ENCODE measurements around the gene DNM3. TPM values are rescaled to one million over a fixed set of nuclear protein-coding genes. Genes with fewer than 3 reads are reported as not detected.

Gene DNM3
- total RNA-seq, 2 experiments from 2014 or later = 0.93 to 1.2 TPM

- peaks cover 4% of the 10 kb centered on the region for H3K9me3 Mint-ChIP-seq
- no peaks in the 10 kb centered on the region for H3K36me3 Mint-ChIP-seq
- no peak overlapping the region for H3K4me3 Mint-ChIP-seq
- ChIA-PET CTCF (no interaction called here), POLR2A (no interaction called here)
- H3K27me3 Mint-ChIP-seq = peaks cover 4% of the 10 kb centered on the region
- no peaks in the 10 kb centered on the region for H3K4me1 Mint-ChIP-seq (ENCODE audit: low read depth)
- intact Hi-C loops (cut with micrococcal nuclease) = no loop called here
- no peak overlapping the region for H3K27ac Mint-ChIP-seq
- DNase-seq = no peak
Measured at GRCh38 chr1:171852272-171852671, 11.0 kb downstream of the DNM3 start.

- H3K9me3 Mint-ChIP-seq = peaks cover 7% of the 10 kb centered on the region
Measured at GRCh38 chr1:171855381-171855780, 14.1 kb downstream of the DNM3 start.

GRCh38 chr1:171858696-171859095 is 17.4 kb downstream of the DNM3 start:
- peaks cover 9% of the 10 kb centered on the region for H3K27me3 Mint-ChIP-seq
- peaks cover 3% of the 10 kb centered on the region for H3K36me3 Mint-ChIP-seq
- H3K4me3 Mint-ChIP-seq = no peak overlapping the region
- CTCF ChIA-PET = no interaction called here
- no peak overlapping the region for H3K27ac Mint-ChIP-seq
- intact Hi-C loops (cut with micrococcal nuclease) = no loop called here
- POLR2A ChIA-PET = no interaction called here
- no peaks in the 10 kb centered on the region for H3K4me1 Mint-ChIP-seq (ENCODE audit: low read depth)
- no peak for DNase-seq
- H3K9me3 Mint-ChIP-seq = peaks cover 7% of the 10 kb centered on the region

More at GRCh38 chr1:171855381-171855780, 14.1 kb downstream of the DNM3 start:
- Mint-ChIP-seq H3K4me1 (ENCODE audit: low read depth) (no peaks in the 10 kb centered on the region), H3K36me3 (peaks cover 3% of the 10 kb centered on the region), H3K27me3 (peaks cover 4% of the 10 kb centered on the region), H3K27ac (no peak overlapping the region), H3K4me3 (no peak overlapping the region)
- CTCF ChIA-PET = no interaction called here
- no peak for DNase-seq
- POLR2A ChIA-PET = no interaction called here
- intact Hi-C loops (cut with micrococcal nuclease) = no loop called here

- DNase-seq = no peak
- Mint-ChIP-seq H3K4me3 (no peak overlapping the region), H3K36me3 (peaks cover 3% of the 10 kb centered on the region), H3K4me1 (ENCODE audit: low read depth) (no peaks in the 10 kb centered on the region), H3K27me3 (peaks cover 9% of the 10 kb centered on the region), H3K27ac (no peak overlapping the region), H3K9me3 (peaks cover 7% of the 10 kb centered on the region)
- intact Hi-C loops (cut with micrococcal nuclease) = no loop called here
- ChIA-PET CTCF (no interaction called here), POLR2A (no interaction called here)
Measured at GRCh38 chr1:171860696-171861095, 19.4 kb downstream of the DNM3 start.

- Mint-ChIP-seq H3K36me3 (peaks cover 3% of the 10 kb centered on the region), H3K9me3 (no peaks in the 10 kb centered on the region), H3K27me3 (peaks cover 5% of the 10 kb centered on the region), H3K27ac (no peak overlapping the region), H3K4me1 (ENCODE audit: low read depth) (no peaks in the 10 kb centered on the region), H3K4me3 (no peak overlapping the region)
- no peak for DNase-seq
- ChIA-PET CTCF (no interaction called here), POLR2A (no interaction called here)
- intact Hi-C loops (cut with micrococcal nuclease) = no loop called here
Measured at GRCh38 chr1:171863531-171863930, 22.2 kb downstream of the DNM3 start.

GRCh38 chr1:171864308-171864707 is 23.0 kb downstream of the DNM3 start:
- no peak overlapping the region for H3K4me3 Mint-ChIP-seq
- POLR2A ChIA-PET = no interaction called here
- H3K27ac Mint-ChIP-seq = no peak overlapping the region
- H3K4me1 Mint-ChIP-seq (ENCODE audit: low read depth) = no peaks in the 10 kb centered on the region
- no peak for DNase-seq
- peaks cover 5% of the 10 kb centered on the region for H3K27me3 Mint-ChIP-seq
- intact Hi-C loops (cut with micrococcal nuclease) = no loop called here
- CTCF ChIA-PET = no interaction called here
- no peaks in the 10 kb centered on the region for H3K9me3 Mint-ChIP-seq
- no peaks in the 10 kb centered on the region for H3K36me3 Mint-ChIP-seq

GRCh38 chr1:171865106-171865505 is 23.8 kb downstream of the DNM3 start:
- Mint-ChIP-seq H3K9me3 (no peaks in the 10 kb centered on the region), H3K4me1 (ENCODE audit: low read depth) (no peaks in the 10 kb centered on the region), H3K27me3 (peaks cover 5% of the 10 kb centered on the region), H3K27ac (no peak overlapping the region), H3K4me3 (no peak overlapping the region), H3K36me3 (no peaks in the 10 kb centered on the region)
- intact Hi-C loops (cut with micrococcal nuclease) = no loop called here
- POLR2A ChIA-PET = no interaction called here
- no peak for DNase-seq
- CTCF ChIA-PET = no interaction called here

- intact Hi-C loops (cut with micrococcal nuclease) = no loop called here
- H3K9me3 Mint-ChIP-seq = no peaks in the 10 kb centered on the region
- ChIA-PET POLR2A (no interaction called here), CTCF (no interaction called here)
- H3K4me3 Mint-ChIP-seq = no peak overlapping the region
- no peak overlapping the region for H3K27ac Mint-ChIP-seq
- H3K4me1 Mint-ChIP-seq (ENCODE audit: low read depth) = no peaks in the 10 kb centered on the region
- DNase-seq = no peak
- no peaks in the 10 kb centered on the region for H3K36me3 Mint-ChIP-seq
- H3K27me3 Mint-ChIP-seq = no peaks in the 10 kb centered on the region
Measured at GRCh38 chr1:171867236-171867635, 25.9 kb downstream of the DNM3 start.

GRCh38 chr1:171868217-171868803 is 27.0 kb downstream of the DNM3 start:
- no peak for DNase-seq
- no peaks in the 10 kb centered on the region for H3K4me1 Mint-ChIP-seq (ENCODE audit: low read depth)
- intact Hi-C loops (cut with micrococcal nuclease) = no loop called here
- no peaks in the 10 kb centered on the region for H3K9me3 Mint-ChIP-seq
- ChIA-PET POLR2A (no interaction called here), CTCF (no interaction called here)
- no peaks in the 10 kb centered on the region for H3K27me3 Mint-ChIP-seq
- H3K4me3 Mint-ChIP-seq = no peak overlapping the region
- no peaks in the 10 kb centered on the region for H3K36me3 Mint-ChIP-seq
- H3K27ac Mint-ChIP-seq = no peak overlapping the region

- Mint-ChIP-seq H3K36me3 (no peaks in the 10 kb centered on the region), H3K27me3 (no peaks in the 10 kb centered on the region), H3K9me3 (no peaks in the 10 kb centered on the region), H3K4me1 (ENCODE audit: low read depth) (no peaks in the 10 kb centered on the region), H3K4me3 (no peak overlapping the region), H3K27ac (no peak overlapping the region)
- ChIA-PET POLR2A (no interaction called here), CTCF (no interaction called here)
- intact Hi-C loops (cut with micrococcal nuclease) = no loop called here
- DNase-seq = no peak
Measured at GRCh38 chr1:171869097-171869496, 27.8 kb downstream of the DNM3 start.

- H3K27ac Mint-ChIP-seq = no peak overlapping the region
- H3K4me3 Mint-ChIP-seq = no peak overlapping the region
- intact Hi-C loops (cut with micrococcal nuclease) = no loop called here
- no peaks in the 10 kb centered on the region for H3K36me3 Mint-ChIP-seq
- H3K9me3 Mint-ChIP-seq = no peaks in the 10 kb centered on the region
- ChIA-PET CTCF (no interaction called here), POLR2A (no interaction called here)
- no peaks in the 10 kb centered on the region for H3K27me3 Mint-ChIP-seq
- DNase-seq = no peak
- no peaks in the 10 kb centered on the region for H3K4me1 Mint-ChIP-seq (ENCODE audit: low read depth)
Measured at GRCh38 chr1:171871848-171872247, 30.6 kb downstream of the DNM3 start.

GRCh38 chr1:171872430-171872829 is 31.1 kb downstream of the DNM3 start:
- POLR2A ChIA-PET = no interaction called here
- no peak for DNase-seq
- intact Hi-C loops (cut with micrococcal nuclease) = no loop called here
- Mint-ChIP-seq H3K4me1 (ENCODE audit: low read depth) (no peaks in the 10 kb centered on the region), H3K4me3 (no peak overlapping the region), H3K9me3 (no peaks in the 10 kb centered on the region), H3K36me3 (no peaks in the 10 kb centered on the region), H3K27me3 (no peaks in the 10 kb centered on the region), H3K27ac (no peak overlapping the region)
- CTCF ChIA-PET = no interaction called here

GRCh38 chr1:171873664-171874063 is 32.4 kb downstream of the DNM3 start:
- ChIA-PET CTCF (no interaction called here), POLR2A (no interaction called here)
- intact Hi-C loops (cut with micrococcal nuclease) = no loop called here
- H3K27ac Mint-ChIP-seq = no peak overlapping the region
- H3K9me3 Mint-ChIP-seq = no peaks in the 10 kb centered on the region
- H3K36me3 Mint-ChIP-seq = no peaks in the 10 kb centered on the region
- H3K4me3 Mint-ChIP-seq = no peak overlapping the region
- no peak for DNase-seq
- no peaks in the 10 kb centered on the region for H3K27me3 Mint-ChIP-seq
- peaks cover 4% of the 10 kb centered on the region for H3K4me1 Mint-ChIP-seq (ENCODE audit: low read depth)

GRCh38 chr1:171877701-171878100 is 36.4 kb downstream of the DNM3 start:
- H3K27me3 Mint-ChIP-seq = no peaks in the 10 kb centered on the region
- DNase-seq = no peak
- H3K9me3 Mint-ChIP-seq = no peaks in the 10 kb centered on the region
- POLR2A ChIA-PET = no interaction called here
- no peak overlapping the region for H3K4me3 Mint-ChIP-seq
- CTCF ChIA-PET = no interaction called here
- no peak overlapping the region for H3K27ac Mint-ChIP-seq
- intact Hi-C loops (cut with micrococcal nuclease) = loop anchor here (5.0 kb wide), 1 partner anchor 85 kb away; no protein-coding TSS in a partner anchor
- H3K36me3 Mint-ChIP-seq = no peaks in the 10 kb centered on the region
- peaks cover 4% of the 10 kb centered on the region for H3K4me1 Mint-ChIP-seq (ENCODE audit: low read depth)

Measured in activated CD4-positive, alpha-beta memory T cell treated with anti-CD3 and anti-CD28 coated beads for 36 hours (primary cell).